Skin of body (tissue), 2 donors: ENCODE data around the gene GP2. TPM values are rescaled to one million over a fixed set of nuclear protein-coding genes. Genes with fewer than 3 reads are reported as not detected.
"Not testable (repeated sequence)": the region's sequence is repeated elsewhere in the genome, so short reads cannot be mapped to it uniquely, and the experiment has no call there.

Source experiments
- DNase-seq: peaks from one replicate; lab custom pipeline; 2025; lab: John Stamatoyannopoulos, UW
- total RNA-seq: library from RNA; depleted of rRNA; stranded (reverse); fragments of >200 nt; gene quantifications from one replicate; pipeline ENCODE4 v1.2.3, GENCODE V29; 2014

GP2 gene
- total RNA-seq, 1 donor from 2014 or later: not detected

GRCh38 chr16:20325005-20325404, 2.3 kb downstream of the GP2 start:
- no peak for DNase-seq

- DNase-seq: no peak
Observed at GRCh38 chr16:20323591-20324117, 3.7 kb downstream of the GP2 start.

GRCh38 chr16:20322696-20323095, 4.6 kb downstream of the GP2 start:
- DNase-seq: no peak

GRCh38 chr16:20321671-20322070, 5.6 kb downstream of the GP2 start:
- no peak for DNase-seq

- DNase-seq: not testable (repeated sequence)
Observed at GRCh38 chr16:20321051-20321450, 6.3 kb downstream of the GP2 start.

GRCh38 chr16:20320592-20320991, 6.7 kb downstream of the GP2 start:
- DNase-seq: no peak

- no peak for DNase-seq
Observed at GRCh38 chr16:20320178-20320577, 7.1 kb downstream of the GP2 start.

GRCh38 chr16:20319406-20319805, 7.9 kb downstream of the GP2 start:
- DNase-seq: no peak

GRCh38 chr16:20318437-20318836, 8.9 kb downstream of the GP2 start:
- DNase-seq: no peak

GRCh38 chr16:20318006-20318405, 9.3 kb downstream of the GP2 start:
- DNase-seq: no peak

GRCh38 chr16:20317117-20317516, 10.2 kb downstream of the GP2 start:
- DNase-seq: no peak

- no peak for DNase-seq
Observed at GRCh38 chr16:20316715-20317114, 10.6 kb downstream of the GP2 start.

- DNase-seq: no peak
Observed at GRCh38 chr16:20315764-20316163, 11.5 kb downstream of the GP2 start.

- DNase-seq: no peak
Observed at GRCh38 chr16:20314575-20314974, 12.7 kb downstream of the GP2 start.

- DNase-seq: no peak
Observed at GRCh38 chr16:20313741-20314140, 13.6 kb downstream of the GP2 start.

- not testable (repeated sequence) for DNase-seq
Observed at GRCh38 chr16:20312536-20313095, 14.7 kb downstream of the GP2 start.

GRCh38 chr16:20311548-20311947, 15.8 kb downstream of the GP2 start:
- no peak for DNase-seq

- DNase-seq: no peak
Observed at GRCh38 chr16:20310421-20311395, 16.6 kb downstream of the GP2 start.

- DNase-seq: no peak
Observed at GRCh38 chr16:20309786-20310185, 17.5 kb downstream of the GP2 start.

- DNase-seq: no peak
Observed at GRCh38 chr16:20308801-20309590, 18.3 kb downstream of the GP2 start.

- no peak for DNase-seq
Observed at GRCh38 chr16:20308266-20308665, 19.0 kb downstream of the GP2 start.

GRCh38 chr16:20307791-20308190, 19.5 kb downstream of the GP2 start:
- DNase-seq: no peak
